ENCODE data around the gene ZCCHC14. TPM values are rescaled to one million over a fixed set of nuclear protein-coding genes. Genes with fewer than 3 reads are reported as not detected.

ZCCHC14 gene
- total and polyA plus RNA-seq, 2 of the 8 experiments (the other 6 are each of a cell fraction or from before 2014, with no cell fraction given) = 8.2 to 28.2 TPM

DNA sequence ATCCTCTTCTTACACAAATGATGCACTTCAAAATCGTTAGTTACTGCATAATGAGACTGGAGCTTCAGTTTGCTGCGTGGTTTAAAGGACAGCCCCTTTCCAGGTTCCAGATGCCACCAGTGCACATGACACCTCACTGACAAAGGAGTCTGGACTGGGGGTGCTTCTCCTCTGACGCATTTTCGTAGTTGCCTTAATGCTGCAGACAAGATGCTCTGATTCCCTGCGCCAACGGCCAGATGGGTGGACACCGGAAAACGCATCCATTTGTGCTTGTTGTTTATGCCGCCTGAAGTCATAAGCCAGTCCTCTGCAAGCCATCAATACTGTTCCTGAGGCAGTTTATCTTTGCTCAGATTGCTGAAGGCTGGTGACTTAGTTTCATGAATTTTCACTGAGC, 125.3 kb downstream of the ZCCHC14 start:
- Histone ChIP-seq H4K5ac (ENCODE audit: insufficient read length, low read depth, low read length) (no peak overlapping the region), H3K23me2 (ENCODE audit: low read depth, low read length) (no peaks in the 10 kb centered on the region), H3K9ac (replicated peaks in 1 of 4; ENCODE audit: extremely low read depth in 1 of 4, low read depth in 3 of 4, low read length in 3 of 4) (no peak overlapping the region), H3K18ac (ENCODE audit: extremely low read depth, low read length) (no peak overlapping the region), H2BK12ac (ENCODE audit: low read depth, low read length) (no peak overlapping the region), H3K23ac (ENCODE audit: insufficient read length) (no peak overlapping the region), H2BK5ac (ENCODE audit: low read depth, low read length) (no peak overlapping the region), H2BK15ac (ENCODE audit: low read length) (no peak overlapping the region), H3K27ac (ENCODE audit: low read depth, low read length) (no peak overlapping the region), H3K4me3 (ENCODE audit: extremely low read depth in 1 of 4, insufficient read depth in 2 of 4, low read depth in 3 of 4, low read length in 4 of 4) (no peak overlapping the region), H3K4ac (replicated peaks; ENCODE audit: insufficient read length, low read depth, low read length) (no peak overlapping the region), H3K36me3 (ENCODE audit: control insufficient read depth in 2 of 4, insufficient read depth in 4 of 4, low read length in 3 of 4) (no peaks in the 10 kb centered on the region), H2BK120ac (replicated peaks; ENCODE audit: low read depth, low read length) (no peak overlapping the region), H3K56ac (replicated peaks; ENCODE audit: insufficient read length, low read depth, low read length) (no peak overlapping the region), H4K8ac (ENCODE audit: extremely low read depth, insufficient read depth, low read length) (no peak overlapping the region), H3K79me2 (ENCODE audit: control insufficient read depth in 1 of 2, insufficient read depth in 2 of 2, low read length in 2 of 2) (peaks cover 0 to 33% of the 10 kb centered on the region in 2 experiments; a peak in 1 of 4 replicates), H3K4me1 (replicated peaks in 1 of 4; ENCODE audit: control insufficient read depth in 3 of 4, insufficient read depth in 4 of 4, low read length in 3 of 4) (peaks cover 0 to 12% (median 0%) of the 10 kb centered on the region in 4 experiments; a peak in 3 of 7 replicates), H3K79me1 (ENCODE audit: low read depth, low read length) (peaks cover 9% of the 10 kb centered on the region), H4K20me1 (replicated peaks in 1 of 2; ENCODE audit: control insufficient read depth in 1 of 2, insufficient read depth in 2 of 2, low read length in 2 of 2) (peaks cover 4 to 17% of the 10 kb centered on the region in 2 experiments), H2AFZ (ENCODE audit: low read length) (no peak overlapping the region), H3K9me3 (ENCODE audit: insufficient read depth in 2 of 2, low read depth in 1 of 2, low read length in 1 of 2) (no peaks in the 10 kb centered on the region), H4K91ac (replicated peaks; ENCODE audit: insufficient read length, low read length) (no peak overlapping the region), H3K27me3 (replicated peaks in 1 of 4; ENCODE audit: control insufficient read depth in 3 of 4, extremely low read depth in 1 of 4, insufficient read depth in 3 of 4, low read length in 3 of 4) (no peaks in the 10 kb centered on the region), H3K4me2 (ENCODE audit: insufficient read depth in 1 of 2, low read depth in 2 of 2, low read length in 2 of 2) (no peak overlapping the region), H2BK20ac (ENCODE audit: low read length) (no peak overlapping the region), H2AK5ac (ENCODE audit: low read depth, low read length) (no peak overlapping the region), H3K14ac (ENCODE audit: insufficient read length) (no peak overlapping the region)
- ChIA-PET POLR2A (ENCODE audit: partially characterized antibody) (no interaction called here), CTCF (ENCODE audit: partially characterized antibody) (interaction anchor here (1.0 to 1.5 kb wide), 2 partner anchors 19 to 27 kb away, joined by 3 read pairs; no protein-coding TSS in a partner anchor)
- FAIRE-seq (no peak), DNase-seq (ENCODE audit: low read depth in 1 of 2, low spot score in 2 of 2) (no peak)
- WGBS, 2 experiments (ENCODE audit: extremely low coverage in 1 of 2, insufficient coverage in 1 of 2, insufficient read length in 1 of 2, insufficient replicate concordance in 2 of 2, low coverage in 1 of 2, low lambda C conversion rate in 2 of 2, missing lambda C conversion rate in 1 of 2) = 94% methylated on average over 9 of the region's 9 CpGs; no CpG with 5 or more reads in 1 of the 2 experiments
- TF ChIP-seq RNF2 (IDR thresholded peaks at IDR 0.05; ENCODE audit: borderline replicate concordance, low read depth, low read length, missing control alignments, poor library complexity, severe bottlenecking) (no peak), SIRT6 (IDR thresholded peaks at IDR 0.05; ENCODE audit: low read length) (no peak), ZNF274 (IDR thresholded peaks at IDR 0.05; ENCODE audit: borderline replicate concordance, extremely low read depth, low read length) (no peak), HDAC6 (IDR thresholded peaks at IDR 0.05; ENCODE audit: low read depth, low read length) (no peak), POU5F1 (IDR thresholded peaks at IDR 0.05; ENCODE audit: low read depth, low read length) (no peak), RAD21 (IDR thresholded peaks at IDR 0.05 in 1 of 2, conservative IDR thresholded peaks at IDR 0.05 in 1 of 2; ENCODE audit: low read depth in 2 of 2, low read length in 2 of 2) (no peak), FOSL1 (IDR thresholded peaks at IDR 0.05; ENCODE audit: insufficient read depth, low read depth, low read length) (no peak), KDM1A (IDR thresholded peaks at IDR 0.05; ENCODE audit: borderline replicate concordance, low read length) (no peak)
- TF ChIP-seq, protein P1, sequence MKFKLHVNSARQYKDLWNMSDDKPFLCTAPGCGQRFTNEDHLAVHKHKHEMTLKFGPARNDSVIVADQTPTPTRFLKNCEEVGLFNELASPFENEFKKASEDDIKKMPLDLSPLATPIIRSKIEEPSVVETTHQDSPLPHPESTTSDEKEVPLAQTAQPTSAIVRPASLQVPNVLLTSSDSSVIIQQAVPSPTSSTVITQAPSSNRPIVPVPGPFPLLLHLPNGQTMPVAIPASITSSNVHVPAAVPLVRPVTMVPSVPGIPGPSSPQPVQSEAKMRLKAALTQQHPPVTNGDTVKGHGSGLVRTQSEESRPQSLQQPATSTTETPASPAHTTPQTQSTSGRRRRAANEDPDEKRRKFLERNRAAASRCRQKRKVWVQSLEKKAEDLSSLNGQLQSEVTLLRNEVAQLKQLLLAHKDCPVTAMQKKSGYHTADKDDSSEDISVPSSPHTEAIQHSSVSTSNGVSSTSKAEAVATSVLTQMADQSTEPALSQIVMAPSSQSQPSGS (IDR thresholded peaks at IDR 0.05; ENCODE audit: low read length) = no peak
- TF ChIP-seq, protein P2, sequence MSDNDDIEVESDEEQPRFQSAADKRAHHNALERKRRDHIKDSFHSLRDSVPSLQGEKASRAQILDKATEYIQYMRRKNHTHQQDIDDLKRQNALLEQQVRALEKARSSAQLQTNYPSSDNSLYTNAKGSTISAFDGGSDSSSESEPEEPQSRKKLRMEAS (IDR thresholded peaks at IDR 0.05) = no peak
